ENCODE results near the gene SLIT3.

Gene SLIT3

GRCh38 chr5:168796000-168796399, 504.9 kb downstream of the SLIT3 start:
- Histone ChIP-seq H3K27me3 (ENCODE audit: control insufficient read depth, insufficient read depth, low read length) (no peaks in the 10 kb centered on the region), H3K36me3 (ENCODE audit: control insufficient read depth, insufficient read depth, low read length) (no peaks in the 10 kb centered on the region)

GRCh38 chr5:168793841-168794837, 506.8 kb downstream of the SLIT3 start:
- H3K36me3 ChIP-seq (ENCODE audit: control insufficient read depth, insufficient read depth, low read length): no peaks in the 10 kb centered on the region
- H3K27me3 ChIP-seq (ENCODE audit: control insufficient read depth, insufficient read depth, low read length): no peaks in the 10 kb centered on the region
- no peaks in the 10 kb centered on the region for H3K4me1 ChIP-seq (ENCODE audit: control insufficient read depth, insufficient read depth, low read length)
- H3K4me3 ChIP-seq (ENCODE audit: low read depth, low read length): no peak overlapping the region
- no peak overlapping the region for H3K9ac ChIP-seq (ENCODE audit: low read depth, low read length)
- H3K9me3 ChIP-seq (ENCODE audit: control insufficient read depth, insufficient read depth, low read length): no peaks in the 10 kb centered on the region

More at GRCh38 chr5:168796000-168796399, 504.9 kb downstream of the SLIT3 start:
- Histone ChIP-seq H3K4me3 (ENCODE audit: low read depth, low read length) (no peak overlapping the region), H3K9ac (ENCODE audit: low read depth, low read length) (no peak overlapping the region), H3K9me3 (ENCODE audit: control insufficient read depth, insufficient read depth, low read length) (no peaks in the 10 kb centered on the region), H3K4me1 (ENCODE audit: control insufficient read depth, insufficient read depth, low read length) (no peaks in the 10 kb centered on the region)

- H3K4me1 ChIP-seq (ENCODE audit: control insufficient read depth, insufficient read depth, low read length): no peaks in the 10 kb centered on the region
- no peak overlapping the region for H3K4me3 ChIP-seq (ENCODE audit: low read depth, low read length)
- H3K9me3 ChIP-seq (ENCODE audit: control insufficient read depth, insufficient read depth, low read length): no peaks in the 10 kb centered on the region
- H3K27me3 ChIP-seq (ENCODE audit: control insufficient read depth, insufficient read depth, low read length): no peaks in the 10 kb centered on the region
- no peaks in the 10 kb centered on the region for H3K36me3 ChIP-seq (ENCODE audit: control insufficient read depth, insufficient read depth, low read length)
- no peak overlapping the region for H3K9ac ChIP-seq (ENCODE audit: low read depth, low read length)
Observed at GRCh38 chr5:168792678-168793077, 508.3 kb downstream of the SLIT3 start.

- no peaks in the 10 kb centered on the region for H3K9me3 ChIP-seq (ENCODE audit: control insufficient read depth, insufficient read depth, low read length)
- H3K9ac ChIP-seq (ENCODE audit: low read depth, low read length): no peak overlapping the region
- H3K4me1 ChIP-seq (ENCODE audit: control insufficient read depth, insufficient read depth, low read length): no peaks in the 10 kb centered on the region
- H3K4me3 ChIP-seq (ENCODE audit: low read depth, low read length): no peak overlapping the region
- no peaks in the 10 kb centered on the region for H3K27me3 ChIP-seq (ENCODE audit: control insufficient read depth, insufficient read depth, low read length)
- H3K36me3 ChIP-seq (ENCODE audit: control insufficient read depth, insufficient read depth, low read length): no peaks in the 10 kb centered on the region
Observed at GRCh38 chr5:168790671-168791250, 510.2 kb downstream of the SLIT3 start.

GRCh38 chr5:168790002-168790635, 510.8 kb downstream of the SLIT3 start:
- no peak overlapping the region for H3K9ac ChIP-seq (ENCODE audit: low read depth, low read length)
- H3K9me3 ChIP-seq (ENCODE audit: control insufficient read depth, insufficient read depth, low read length): no peaks in the 10 kb centered on the region
- H3K36me3 ChIP-seq (ENCODE audit: control insufficient read depth, insufficient read depth, low read length): no peaks in the 10 kb centered on the region
- no peaks in the 10 kb centered on the region for H3K4me1 ChIP-seq (ENCODE audit: control insufficient read depth, insufficient read depth, low read length)
- H3K4me3 ChIP-seq (ENCODE audit: low read depth, low read length): no peak overlapping the region
- H3K27me3 ChIP-seq (ENCODE audit: control insufficient read depth, insufficient read depth, low read length): no peaks in the 10 kb centered on the region

GRCh38 chr5:168788786-168789185, 512.2 kb downstream of the SLIT3 start:
- Histone ChIP-seq H3K4me3 (ENCODE audit: low read depth, low read length) (no peak overlapping the region), H3K4me1 (ENCODE audit: control insufficient read depth, insufficient read depth, low read length) (no peaks in the 10 kb centered on the region), H3K27me3 (ENCODE audit: control insufficient read depth, insufficient read depth, low read length) (no peaks in the 10 kb centered on the region), H3K9me3 (ENCODE audit: control insufficient read depth, insufficient read depth, low read length) (no peaks in the 10 kb centered on the region), H3K9ac (ENCODE audit: low read depth, low read length) (no peak overlapping the region), H3K36me3 (ENCODE audit: control insufficient read depth, insufficient read depth, low read length) (no peaks in the 10 kb centered on the region)

- H3K4me3 ChIP-seq (ENCODE audit: low read depth, low read length): no peak overlapping the region
- no peaks in the 10 kb centered on the region for H3K9me3 ChIP-seq (ENCODE audit: control insufficient read depth, insufficient read depth, low read length)
- no peaks in the 10 kb centered on the region for H3K4me1 ChIP-seq (ENCODE audit: control insufficient read depth, insufficient read depth, low read length)
- H3K27me3 ChIP-seq (ENCODE audit: control insufficient read depth, insufficient read depth, low read length): no peaks in the 10 kb centered on the region
- H3K36me3 ChIP-seq (ENCODE audit: control insufficient read depth, insufficient read depth, low read length): no peaks in the 10 kb centered on the region
- H3K9ac ChIP-seq (ENCODE audit: low read depth, low read length): no peak overlapping the region
Observed at GRCh38 chr5:168788107-168788506, 512.8 kb downstream of the SLIT3 start.

GRCh38 chr5:168786147-168786546, 514.8 kb downstream of the SLIT3 start:
- no peaks in the 10 kb centered on the region for H3K9me3 ChIP-seq (ENCODE audit: control insufficient read depth, insufficient read depth, low read length)
- no peaks in the 10 kb centered on the region for H3K36me3 ChIP-seq (ENCODE audit: control insufficient read depth, insufficient read depth, low read length)
- H3K4me3 ChIP-seq (ENCODE audit: low read depth, low read length): no peak overlapping the region
- H3K9ac ChIP-seq (ENCODE audit: low read depth, low read length): no peak overlapping the region
- peaks cover 6% of the 10 kb centered on the region for H3K4me1 ChIP-seq (ENCODE audit: control insufficient read depth, insufficient read depth, low read length)
- no peaks in the 10 kb centered on the region for H3K27me3 ChIP-seq (ENCODE audit: control insufficient read depth, insufficient read depth, low read length)

GRCh38 chr5:168784454-168784853, 516.5 kb downstream of the SLIT3 start:
- H3K4me1 ChIP-seq (ENCODE audit: control insufficient read depth, insufficient read depth, low read length): peaks cover 6% of the 10 kb centered on the region
- H3K4me3 ChIP-seq (ENCODE audit: low read depth, low read length): no peak overlapping the region
- no peaks in the 10 kb centered on the region for H3K27me3 ChIP-seq (ENCODE audit: control insufficient read depth, insufficient read depth, low read length)
- H3K9ac ChIP-seq (ENCODE audit: low read depth, low read length): no peak overlapping the region
- H3K36me3 ChIP-seq (ENCODE audit: control insufficient read depth, insufficient read depth, low read length): no peaks in the 10 kb centered on the region
- H3K9me3 ChIP-seq (ENCODE audit: control insufficient read depth, insufficient read depth, low read length): no peaks in the 10 kb centered on the region

- Histone ChIP-seq H3K27me3 (ENCODE audit: control insufficient read depth, insufficient read depth, low read length) (no peaks in the 10 kb centered on the region), H3K4me1 (ENCODE audit: control insufficient read depth, insufficient read depth, low read length) (peaks cover 6% of the 10 kb centered on the region), H3K36me3 (ENCODE audit: control insufficient read depth, insufficient read depth, low read length) (no peaks in the 10 kb centered on the region), H3K9me3 (ENCODE audit: control insufficient read depth, insufficient read depth, low read length) (no peaks in the 10 kb centered on the region), H3K4me3 (ENCODE audit: low read depth, low read length) (no peak overlapping the region), H3K9ac (ENCODE audit: low read depth, low read length) (no peak overlapping the region)
Observed at GRCh38 chr5:168781941-168782571, 518.9 kb downstream of the SLIT3 start.

- Histone ChIP-seq H3K9me3 (ENCODE audit: control insufficient read depth, insufficient read depth, low read length) (no peaks in the 10 kb centered on the region), H3K4me1 (ENCODE audit: control insufficient read depth, insufficient read depth, low read length) (peaks cover 6% of the 10 kb centered on the region), H3K4me3 (ENCODE audit: low read depth, low read length) (no peak overlapping the region), H3K27me3 (ENCODE audit: control insufficient read depth, insufficient read depth, low read length) (no peaks in the 10 kb centered on the region), H3K9ac (ENCODE audit: low read depth, low read length) (no peak overlapping the region), H3K36me3 (ENCODE audit: control insufficient read depth, insufficient read depth, low read length) (no peaks in the 10 kb centered on the region)
Observed at GRCh38 chr5:168780888-168781287, 520.1 kb downstream of the SLIT3 start.
